T-helper 2 cell treated with Interferon-gamma antibody and Interleukin-4, amounts not matched to agents 5 μg/mL and 100 μg/mL, for 36 hours (primary cell): ENCODE measurements around the gene ABHD17A.
A peak's percentile ranks its signal among the peaks of the same experiment; 100 is the strongest.
"Not testable (repeated sequence)": the region's sequence is repeated elsewhere in the genome, so short reads cannot be mapped to it uniquely, and the experiment has no call there.

ENCODE experiments used
- DNase-seq: peaks from one replicate; pipeline ENCODE4 v3.0.0; 2021; ENCODE audit warnings: low spot score
- H3K27ac Mint-ChIP-seq: one replicate; pipeline ENCODE4 v1.8.0; 2021; ENCODE audit warnings: mild to moderate bottlenecking, mixed read lengths
- H3K27me3 Mint-ChIP-seq: one replicate; pipeline ENCODE4 v1.8.0; 2021; ENCODE audit warnings: low read depth, mixed read lengths
- H3K36me3 Mint-ChIP-seq: one replicate; pipeline ENCODE4 v1.8.0; 2021; ENCODE audit warnings: low read depth, mixed read lengths
- H3K4me1 Mint-ChIP-seq: one replicate; pipeline ENCODE4 v1.8.0; 2021; ENCODE audit warnings: low read depth, mixed read lengths
- H3K4me3 Mint-ChIP-seq: one replicate; pipeline ENCODE4 v1.8.0; 2022; ENCODE audit warnings: mild to moderate bottlenecking, moderate library complexity, mixed read lengths
- H3K9me3 Mint-ChIP-seq: one replicate; pipeline ENCODE4 v1.8.0; 2021; ENCODE audit warnings: mixed read lengths

ABHD17A gene

GRCh38 chr19:1885398-1886119 is at the start of gene ABHD17A:
Gene ABHD17A, minus strand, starts transcription at chr19:1885496. Its CDS starts 3,930 bp downstream, at chr19:1881566.
- peak within 1 kb of the TSS; percentile 98 for H3K4me3 Mint-ChIP-seq
- H3K9me3 Mint-ChIP-seq, H3K27me3 Mint-ChIP-seq: not testable (repeated sequence)
- peak within 1 kb of the TSS; percentile 98 for H3K27ac Mint-ChIP-seq
- peak; percentile 90 for DNase-seq
- H3K4me1 Mint-ChIP-seq: peaks cover 33% of the 10 kb centered on the region
- H3K36me3 Mint-ChIP-seq: peaks cover 22% of the 10 kb centered on the region

DNA sequence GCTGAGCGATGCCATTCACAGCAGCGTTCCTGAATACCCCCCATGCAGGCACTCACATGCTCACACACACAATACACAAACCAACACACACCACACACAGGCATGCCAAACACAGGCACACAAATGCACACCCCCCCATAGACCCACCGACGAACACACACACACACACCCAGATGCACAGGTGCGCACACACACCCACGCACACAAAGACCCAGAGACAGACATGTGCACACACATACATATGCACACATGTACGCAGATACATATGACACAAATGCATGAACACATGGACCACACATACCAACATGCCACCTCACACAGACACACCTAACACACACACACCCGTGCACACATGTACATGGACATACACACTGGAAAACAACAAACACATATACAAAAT is 48.6 kb upstream of the ABHD17A start:
- no peak overlapping the region for H3K27ac Mint-ChIP-seq
- H3K9me3 Mint-ChIP-seq: peaks cover 6% of the 10 kb centered on the region
- H3K36me3 Mint-ChIP-seq: peaks cover 16% of the 10 kb centered on the region
- no peak for DNase-seq
- H3K4me1 Mint-ChIP-seq: peaks cover 8% of the 10 kb centered on the region
- no peak overlapping the region for H3K4me3 Mint-ChIP-seq
- no peaks in the 10 kb centered on the region for H3K27me3 Mint-ChIP-seq

GRCh38 chr19:1933244-1933643 is 47.9 kb upstream of the ABHD17A start:
- H3K4me1 Mint-ChIP-seq: peaks cover 8% of the 10 kb centered on the region
- no peak overlapping the region for H3K4me3 Mint-ChIP-seq
- peaks cover 16% of the 10 kb centered on the region for H3K36me3 Mint-ChIP-seq
- no peak overlapping the region for H3K27ac Mint-ChIP-seq
- no peaks in the 10 kb centered on the region for H3K27me3 Mint-ChIP-seq
- H3K9me3 Mint-ChIP-seq: peaks cover 6% of the 10 kb centered on the region
- DNase-seq: no peak

GRCh38 chr19:1932395-1932794 is 47.1 kb upstream of the ABHD17A start:
- Mint-ChIP-seq H3K27ac (no peak overlapping the region), H3K36me3 (peaks cover 18% of the 10 kb centered on the region)

DNA sequence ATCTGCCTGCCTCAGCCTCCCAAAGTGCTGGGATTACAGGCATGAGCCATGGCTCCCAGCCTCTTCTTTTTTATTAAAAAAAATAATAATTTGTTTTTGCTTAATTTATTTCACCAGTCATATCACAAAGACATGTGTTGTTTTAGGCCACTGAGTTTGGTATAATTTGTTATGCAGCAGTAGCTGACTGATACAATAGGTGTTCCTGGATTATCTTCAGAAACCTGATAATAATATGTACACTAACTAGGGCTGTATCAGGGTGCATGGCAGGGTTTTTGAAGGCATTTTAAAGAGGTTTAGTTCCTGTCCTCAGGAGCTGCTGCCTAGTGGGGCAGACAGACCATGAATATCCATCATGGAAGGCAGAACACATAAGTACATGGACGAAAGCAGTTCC is 46.1 kb upstream of the ABHD17A start:
- Mint-ChIP-seq H3K27me3 (no peaks in the 10 kb centered on the region), H3K36me3 (peaks cover 15% of the 10 kb centered on the region), H3K9me3 (peaks cover 6% of the 10 kb centered on the region), H3K27ac (no peak overlapping the region), H3K4me3 (no peak overlapping the region), H3K4me1 (peaks cover 14% of the 10 kb centered on the region)
- DNase-seq: no peak

More at GRCh38 chr19:1932395-1932794, 47.1 kb upstream of the ABHD17A start:
- Mint-ChIP-seq H3K9me3 (peaks cover 6% of the 10 kb centered on the region), H3K4me1 (peaks cover 14% of the 10 kb centered on the region), H3K4me3 (no peak overlapping the region), H3K27me3 (no peaks in the 10 kb centered on the region)
- DNase-seq: no peak

DNA sequence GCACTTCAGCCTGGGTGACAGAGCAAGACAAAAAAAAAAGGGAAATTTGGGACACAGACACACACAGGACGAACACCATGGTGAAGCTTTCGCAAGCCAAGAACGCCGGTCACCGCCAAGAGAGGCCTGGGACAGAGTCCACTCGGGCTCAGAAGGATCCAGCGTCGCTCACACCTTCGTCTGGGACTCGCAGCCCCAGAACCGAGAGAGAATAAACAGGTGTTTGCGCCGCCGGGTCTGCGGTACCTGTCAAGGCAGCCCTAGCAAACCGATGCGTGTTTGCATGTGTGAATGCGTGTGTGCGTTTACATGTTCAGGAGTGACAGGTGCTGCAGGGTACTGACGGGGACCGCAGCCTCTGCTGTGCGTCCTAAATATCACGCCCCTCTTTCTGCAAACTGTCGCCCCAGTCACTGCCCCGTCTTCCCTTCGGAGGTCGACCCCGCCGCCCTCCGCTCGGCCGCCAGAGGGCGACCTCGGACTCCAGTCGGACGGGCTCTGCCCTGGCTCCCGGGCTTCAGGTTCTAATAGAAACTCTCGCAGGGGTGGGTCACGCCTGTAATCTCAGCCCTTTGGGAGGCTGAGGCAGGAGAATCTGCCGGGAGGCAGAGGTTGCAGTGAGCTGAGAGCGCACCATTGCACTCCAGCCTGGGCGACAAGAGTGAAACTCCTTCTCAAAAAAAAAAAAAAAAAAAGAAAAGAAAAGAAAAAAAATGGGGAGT is 43.9 kb upstream of the ABHD17A start:
- no peaks in the 10 kb centered on the region for H3K27me3 Mint-ChIP-seq
- no peak overlapping the region for H3K27ac Mint-ChIP-seq
- H3K9me3 Mint-ChIP-seq: peaks cover 6% of the 10 kb centered on the region
- H3K4me3 Mint-ChIP-seq: peak overlapping the region; percentile 79
- peak; percentile 73 for DNase-seq
- peaks cover 12% of the 10 kb centered on the region for H3K4me1 Mint-ChIP-seq
- H3K36me3 Mint-ChIP-seq: peaks cover 10% of the 10 kb centered on the region

DNA sequence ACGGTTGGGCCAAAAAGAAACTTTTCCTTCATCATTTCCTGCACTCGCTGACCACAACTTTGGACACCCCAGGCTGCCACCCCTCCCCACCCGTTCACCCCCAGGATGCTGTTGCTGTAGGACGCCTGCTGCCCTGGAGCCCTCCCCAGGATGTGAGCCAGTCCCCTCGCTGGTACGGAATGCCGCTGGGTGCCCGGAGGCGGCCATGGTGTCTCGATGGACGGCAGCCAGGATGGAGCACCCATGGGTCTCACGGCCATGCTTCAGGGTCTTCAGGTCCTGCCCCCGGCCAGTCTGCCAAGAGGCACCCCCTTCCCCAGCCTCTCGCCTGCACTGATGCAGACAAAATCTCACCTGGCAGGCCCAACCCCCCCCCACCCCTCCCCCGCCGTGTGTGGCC is 40.2 kb upstream of the ABHD17A start:
- H3K27me3 Mint-ChIP-seq: no peaks in the 10 kb centered on the region
- no peaks in the 10 kb centered on the region for H3K9me3 Mint-ChIP-seq
- peaks cover 17% of the 10 kb centered on the region for H3K4me1 Mint-ChIP-seq
- H3K36me3 Mint-ChIP-seq: peaks cover 2% of the 10 kb centered on the region
- H3K4me3 Mint-ChIP-seq: no peak overlapping the region
- DNase-seq: no peak
- H3K27ac Mint-ChIP-seq: no peak overlapping the region

DNA sequence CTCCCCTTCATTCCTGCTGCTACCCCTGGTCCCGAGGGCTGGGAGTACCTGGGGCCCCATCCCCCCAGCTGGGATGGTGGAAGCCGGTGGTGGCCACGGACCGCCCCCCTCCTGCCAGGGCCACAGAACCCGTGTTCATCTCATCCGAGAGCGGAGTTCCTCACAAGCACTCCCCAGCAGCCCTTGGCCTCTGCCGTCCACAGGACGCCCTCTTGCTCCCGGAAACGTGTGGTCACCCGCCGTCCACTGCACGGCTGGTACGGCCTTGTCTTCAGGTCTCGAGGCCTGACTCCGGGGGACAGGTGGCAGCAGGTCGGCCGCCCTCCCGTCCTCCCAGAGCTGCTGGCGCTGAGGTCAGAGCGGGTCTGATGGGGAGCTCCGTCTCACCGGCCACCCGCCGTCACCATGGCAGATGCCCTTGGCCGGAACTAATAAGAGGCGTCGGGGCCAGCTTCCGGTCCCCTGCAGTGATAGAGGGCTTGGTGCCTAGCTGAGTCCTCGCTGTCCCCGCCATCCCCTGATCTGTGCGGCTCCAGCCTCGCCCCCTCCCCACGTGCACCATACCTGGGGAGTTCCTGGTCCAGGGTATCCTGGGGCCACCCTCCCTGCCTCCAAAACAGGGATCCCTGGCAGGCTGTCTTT is 39.1 kb upstream of the ABHD17A start:
- no peaks in the 10 kb centered on the region for H3K9me3 Mint-ChIP-seq
- H3K4me1 Mint-ChIP-seq: peaks cover 12% of the 10 kb centered on the region
- no peak overlapping the region for H3K27ac Mint-ChIP-seq
- no peak overlapping the region for H3K4me3 Mint-ChIP-seq
- H3K27me3 Mint-ChIP-seq: no peaks in the 10 kb centered on the region
- peaks cover 4% of the 10 kb centered on the region for H3K36me3 Mint-ChIP-seq
- DNase-seq: no peak

GRCh38 chr19:1923319-1923718 is 38.0 kb upstream of the ABHD17A start:
- Mint-ChIP-seq H3K27ac (peak overlapping the region; percentile 72), H3K9me3 (no peaks in the 10 kb centered on the region), H3K36me3 (peaks cover 4% of the 10 kb centered on the region), H3K4me3 (peak overlapping the region; percentile 12), H3K27me3 (no peaks in the 10 kb centered on the region), H3K4me1 (peaks cover 11% of the 10 kb centered on the region)
- peak; percentile 48 for DNase-seq

DNA sequence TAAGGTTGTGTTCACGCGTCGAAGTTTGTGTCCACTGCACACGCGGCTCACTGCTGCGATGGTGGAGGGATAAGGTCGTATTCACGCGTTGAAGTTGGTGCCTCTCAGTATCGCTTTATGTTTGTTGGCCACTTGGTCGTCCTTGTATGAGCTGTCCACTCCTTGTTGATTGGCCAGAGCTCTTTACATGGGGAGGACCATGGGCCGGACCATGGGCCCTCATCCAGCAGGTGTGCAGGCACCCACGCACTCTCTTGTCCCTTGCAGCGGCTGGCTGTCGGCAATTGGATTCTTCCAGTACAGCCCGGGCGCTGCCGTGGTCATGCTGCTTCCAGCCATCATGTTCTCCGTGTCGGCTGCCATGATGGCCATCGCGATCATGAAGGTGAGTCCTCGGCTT is 37.5 kb upstream of the ABHD17A start:
- peaks cover 2% of the 10 kb centered on the region for H3K36me3 Mint-ChIP-seq
- H3K9me3 Mint-ChIP-seq: no peaks in the 10 kb centered on the region
- H3K4me3 Mint-ChIP-seq: no peak overlapping the region
- H3K27me3 Mint-ChIP-seq: no peaks in the 10 kb centered on the region
- DNase-seq: no peak
- H3K4me1 Mint-ChIP-seq: peaks cover 9% of the 10 kb centered on the region
- peak overlapping the region; percentile 72 for H3K27ac Mint-ChIP-seq

DNA sequence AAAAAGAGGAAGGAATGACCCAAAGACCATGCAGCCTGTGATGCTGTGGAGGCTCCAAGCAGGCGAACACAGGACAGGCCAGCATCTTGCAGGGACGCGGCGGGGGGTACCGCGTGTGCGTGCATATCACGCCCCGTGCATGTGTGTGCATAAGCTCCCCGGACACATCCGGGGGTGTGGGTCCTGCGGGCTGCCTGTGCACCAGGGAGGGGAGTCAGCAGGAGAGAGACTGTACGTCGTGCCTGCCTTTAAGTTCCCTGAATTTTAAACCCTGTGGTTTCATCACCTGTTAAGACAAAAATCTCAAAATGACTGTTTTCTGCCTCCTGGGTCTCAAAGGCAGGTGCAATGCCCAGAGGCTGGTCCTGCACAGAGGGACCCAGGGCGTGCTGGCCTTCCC is 36.5 kb upstream of the ABHD17A start:
- Mint-ChIP-seq H3K4me3 (no peak overlapping the region), H3K27ac (peak overlapping the region; percentile 45), H3K36me3 (peaks cover 2% of the 10 kb centered on the region), H3K27me3 (no peaks in the 10 kb centered on the region), H3K4me1 (peaks cover 5% of the 10 kb centered on the region), H3K9me3 (no peaks in the 10 kb centered on the region)
- no peak for DNase-seq

GRCh38 chr19:1921326-1921725 is 36.0 kb upstream of the ABHD17A start:
- Mint-ChIP-seq H3K4me1 (peaks cover 5% of the 10 kb centered on the region), H3K9me3 (no peaks in the 10 kb centered on the region), H3K27me3 (no peaks in the 10 kb centered on the region), H3K36me3 (peaks cover 2% of the 10 kb centered on the region), H3K27ac (no peak overlapping the region), H3K4me3 (no peak overlapping the region)
- no peak for DNase-seq

- DNase-seq: no peak
- Mint-ChIP-seq H3K4me3 (no peak overlapping the region), H3K4me1 (peaks cover 5% of the 10 kb centered on the region), H3K36me3 (peaks cover 2% of the 10 kb centered on the region), H3K27ac (no peak overlapping the region), H3K9me3 (no peaks in the 10 kb centered on the region), H3K27me3 (no peaks in the 10 kb centered on the region)
These were observed 35.3 kb upstream of the ABHD17A start for GRCh38 chr19:1920644-1921043.

GRCh38 chr19:1918975-1919374 is 33.7 kb upstream of the ABHD17A start:
- H3K4me3 Mint-ChIP-seq: no peak overlapping the region
- peaks cover 5% of the 10 kb centered on the region for H3K4me1 Mint-ChIP-seq
- no peak overlapping the region for H3K27ac Mint-ChIP-seq
- no peaks in the 10 kb centered on the region for H3K27me3 Mint-ChIP-seq
- H3K36me3 Mint-ChIP-seq: peaks cover 2% of the 10 kb centered on the region
- H3K9me3 Mint-ChIP-seq: no peaks in the 10 kb centered on the region
- DNase-seq: no peak
